Inflammatory macrophage (primary cell): ENCODE results near the gene PCYT1A.
A peak's percentile ranks its signal among the peaks of the same experiment; 100 is the strongest.
"Not testable (repeated sequence)": the region's sequence is repeated elsewhere in the genome, so short reads cannot be mapped to it uniquely, and the experiment has no call there.

ENCODE experiments used
- DNase-seq, 2 donors: peaks; one replicate each; pipeline ENCODE4 v3.0.0-alpha.2; 2020 to 2022
- total RNA-seq, 18 experiments: gene quantifications; one replicate each; lab custom pipeline; 2026; ENCODE audit warnings: mixed read lengths in 6 of 18, inconsistent platforms in 2 of 18; lab: John Stamatoyannopoulos, UW

The PCYT1A gene
- 124 to 260 (median 183) reads per million in 18 experiments for total RNA-seq

DNA sequence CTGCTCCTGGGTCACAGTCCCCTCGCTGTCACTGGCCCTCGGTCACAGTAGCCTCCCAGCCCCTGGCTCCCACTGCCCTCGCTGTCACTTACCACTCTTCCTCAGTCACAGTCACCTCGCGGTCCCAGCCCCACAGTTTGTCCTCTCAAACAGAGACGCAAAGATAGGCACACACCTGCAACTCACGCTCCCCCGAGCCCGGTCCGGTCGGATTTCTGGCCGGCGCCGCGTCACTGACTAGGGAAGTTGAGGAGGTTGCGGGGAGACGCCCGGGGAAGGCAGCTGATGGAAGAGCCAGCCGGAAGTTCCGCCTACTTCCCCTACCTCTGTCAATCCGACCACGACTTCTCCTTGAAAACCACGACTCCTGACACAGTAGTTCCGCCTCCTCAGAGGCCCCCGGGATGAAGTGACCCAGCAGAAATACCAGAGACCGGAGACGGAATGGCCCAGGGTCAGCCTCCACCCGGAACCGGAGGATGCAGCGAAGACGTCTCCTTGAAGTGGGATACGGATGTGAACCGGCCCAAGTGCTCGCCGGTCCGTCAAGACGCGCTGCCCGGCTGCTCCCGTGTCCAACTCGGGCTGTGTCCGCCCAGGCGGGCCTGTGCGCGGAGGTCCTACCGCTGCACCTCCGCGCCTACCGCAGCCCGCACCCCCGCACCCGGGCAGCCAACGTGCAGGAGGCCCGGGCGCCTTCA, at the start of gene PCYT1A:
Gene PCYT1A, minus strand, starts transcription at position 287 of the 701 bp plus-strand sequence. CDS start 17,195 bp downstream, outside the sequence.
- peak; percentile 96 to 97 for DNase-seq

DNA sequence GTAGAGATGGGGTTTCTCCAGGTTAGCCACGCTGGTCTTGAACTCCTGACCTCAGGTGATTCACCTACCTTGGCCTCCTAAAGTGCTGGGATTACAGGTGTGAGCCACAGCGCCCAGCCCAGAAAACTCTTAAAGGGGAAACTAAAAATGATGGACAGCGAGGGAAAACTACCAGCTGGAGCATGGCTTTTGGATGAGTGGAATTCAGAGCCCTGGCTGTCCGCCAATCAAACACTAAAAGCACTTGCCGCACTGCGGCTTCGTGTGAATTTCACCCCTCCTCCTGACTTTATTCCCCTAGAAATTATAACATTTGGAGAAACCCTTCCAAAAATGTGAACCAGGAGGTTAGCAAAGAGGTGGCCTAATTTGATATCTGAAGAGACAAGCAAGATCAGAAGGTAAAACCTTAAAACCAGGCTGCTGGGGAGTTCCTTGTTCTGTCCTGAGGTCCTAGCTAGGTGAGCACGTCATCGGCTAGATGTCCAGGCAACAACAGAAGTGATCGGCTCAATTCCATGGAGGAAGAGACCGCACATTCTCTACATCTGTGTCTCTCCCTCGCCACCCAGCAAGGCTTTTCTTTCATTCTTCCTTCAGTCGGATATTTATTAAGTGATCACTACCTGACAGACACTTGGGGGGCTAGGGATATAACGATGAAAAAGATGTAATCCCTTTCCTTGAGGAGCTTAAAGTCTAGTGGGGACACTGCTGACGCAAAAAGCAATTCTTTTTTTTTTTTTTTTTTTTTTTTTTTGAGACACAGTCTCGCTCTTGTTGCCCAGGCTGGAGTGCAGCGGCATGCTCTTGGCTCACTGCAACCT, 49.0 kb upstream of the PCYT1A start:
- no peak for DNase-seq

DNA sequence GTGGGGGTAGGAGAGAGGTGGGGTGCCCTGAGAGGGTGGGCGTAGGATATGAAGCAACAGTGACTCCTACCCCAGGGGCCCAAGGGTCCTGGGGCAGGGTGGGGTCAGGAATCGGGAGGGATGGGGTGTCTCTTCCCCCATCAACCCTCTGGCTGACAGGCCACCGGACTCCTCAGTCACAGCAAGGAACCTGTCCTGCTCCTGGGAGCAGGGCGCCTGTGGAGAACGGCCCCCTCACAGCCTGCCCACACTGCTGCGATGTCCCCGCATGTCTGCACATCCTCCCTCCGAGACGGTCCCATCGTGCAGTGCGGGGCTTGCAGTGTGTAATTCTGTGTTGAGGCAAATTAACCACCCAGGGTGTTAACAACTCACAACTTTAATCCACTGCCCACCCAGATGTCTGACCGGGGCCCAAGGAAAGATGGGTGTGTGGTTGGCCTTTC, 48.0 kb upstream of the PCYT1A start:
- peak; percentile 57 to 78 for DNase-seq

DNA sequence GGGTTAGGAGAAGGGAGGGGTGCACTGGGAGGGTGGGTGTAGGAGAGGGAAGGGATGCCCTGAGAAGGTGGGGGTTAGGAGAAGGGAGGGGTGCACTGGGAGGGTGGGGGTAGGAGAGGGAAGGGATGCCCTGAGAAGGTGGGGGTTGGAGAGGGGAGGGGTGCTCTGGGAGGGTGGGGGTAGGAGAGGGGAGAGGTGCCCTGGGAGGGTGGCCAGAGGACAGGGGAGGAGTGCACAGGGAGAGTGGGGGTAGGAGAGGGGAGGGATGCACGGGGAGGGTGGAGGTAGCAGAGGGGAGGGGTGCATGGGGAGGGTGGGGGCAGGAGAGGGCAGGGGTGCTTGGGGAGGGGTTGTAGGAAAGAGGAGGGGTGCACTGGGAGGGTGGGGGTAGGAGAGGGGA, 47.5 kb upstream of the PCYT1A start:
- DNase-seq, result peak in 1 of 2 donors; percentile 52

DNA sequence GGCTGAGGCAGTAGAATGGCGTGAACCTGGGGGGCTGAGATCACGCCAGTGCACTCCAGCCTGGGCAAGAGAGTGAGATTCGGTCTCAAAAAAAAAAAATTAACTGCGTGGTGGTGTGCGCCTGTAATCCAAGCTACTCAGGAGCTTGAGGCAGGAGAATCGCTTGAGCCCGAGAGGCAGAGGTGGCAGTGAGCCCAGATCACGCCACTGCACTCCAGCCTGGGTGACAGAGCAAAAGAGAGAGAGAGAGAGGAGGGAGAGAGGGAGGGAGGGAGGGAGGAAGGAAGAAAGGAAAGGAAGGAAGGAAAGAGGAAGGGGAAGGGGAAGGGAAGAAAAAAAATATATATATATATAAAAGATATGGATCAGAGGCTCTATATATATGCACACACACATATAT, 44.6 kb upstream of the PCYT1A start:
- DNase-seq, result no peak

DNA sequence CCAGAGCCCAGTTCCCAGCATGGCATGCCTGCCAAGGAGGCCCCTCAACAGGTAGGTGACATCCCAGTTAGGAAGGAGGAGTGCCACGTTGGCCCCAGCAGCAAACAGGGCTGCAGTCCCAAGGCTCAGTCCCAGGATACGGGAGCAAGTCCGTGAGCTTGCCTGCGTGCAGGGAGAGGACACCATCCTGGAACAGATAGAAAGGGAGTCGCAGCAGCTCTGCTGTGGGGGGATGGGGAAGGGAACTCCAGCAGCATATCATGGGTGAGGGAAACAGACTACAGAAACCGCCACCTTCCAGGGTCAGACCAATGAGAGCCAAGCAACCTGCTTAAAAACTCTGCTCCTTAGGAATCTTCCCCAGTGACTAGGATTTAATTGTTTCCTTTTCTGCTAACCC, 39.9 kb upstream of the PCYT1A start:
- peak in 1 of 2 donors; percentile 0 for DNase-seq

DNA sequence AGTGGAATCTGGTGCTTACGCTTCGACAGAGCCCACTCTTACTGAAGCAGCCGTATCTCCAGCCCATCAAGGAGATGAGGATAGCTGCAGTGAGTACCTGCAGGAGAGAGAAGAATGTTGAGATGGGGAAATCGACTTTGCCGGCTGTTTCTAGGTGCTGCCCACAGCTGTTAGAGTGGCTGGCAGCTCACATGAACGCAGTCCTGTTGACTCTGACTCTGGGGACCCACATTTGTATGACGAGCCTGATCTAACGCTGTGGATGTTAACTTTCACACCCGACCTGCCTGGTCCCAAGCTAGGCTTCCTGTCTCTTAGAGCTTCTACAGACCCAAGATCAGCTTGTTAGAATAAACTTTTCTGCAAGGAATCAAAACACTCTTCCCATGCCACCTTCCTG, 39.4 kb upstream of the PCYT1A start:
- DNase-seq, result peak in 1 of 2 donors; percentile 1

DNA sequence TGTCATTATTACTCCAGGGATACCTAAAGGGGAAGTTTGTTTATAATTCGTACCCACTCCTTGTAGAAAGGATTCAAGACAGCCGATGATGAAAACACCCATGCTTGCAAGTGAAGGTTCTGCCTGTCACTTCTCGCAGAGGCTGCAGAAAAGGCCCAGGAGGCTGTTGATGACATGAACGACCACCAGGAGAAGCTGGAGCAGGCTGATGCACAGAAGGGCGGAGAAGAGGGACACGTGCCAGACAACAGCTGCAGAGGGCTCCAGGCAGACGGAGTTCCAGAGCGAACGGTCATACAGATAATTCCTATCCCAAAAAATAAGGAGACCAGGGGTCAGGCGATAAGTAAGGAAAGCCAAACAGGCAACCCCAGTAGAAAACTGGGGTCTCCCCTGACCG, 36.2 kb upstream of the PCYT1A start:
- DNase-seq, result peak in 1 of 2 donors; percentile 59

DNA sequence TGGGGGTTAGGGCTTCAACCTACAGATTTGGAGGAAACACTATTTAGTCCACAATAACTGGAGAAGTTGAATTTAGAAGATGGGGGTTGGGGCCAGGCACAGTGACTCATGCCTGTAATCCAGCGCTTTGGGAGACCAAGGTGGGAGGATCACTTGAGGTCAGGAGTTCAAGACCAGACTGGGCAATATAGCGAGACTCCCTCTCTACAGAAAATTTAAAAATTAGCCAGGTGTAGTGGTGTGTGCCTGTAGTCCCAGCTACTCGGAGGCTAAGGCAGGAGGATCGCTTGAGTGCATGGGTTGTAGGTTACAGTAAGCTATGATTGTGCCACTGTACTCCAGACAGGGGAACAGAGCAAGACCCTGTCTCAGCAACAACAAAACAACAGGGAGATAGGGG, 35.5 kb upstream of the PCYT1A start:
- DNase-seq, result peak in 1 of 2 donors; percentile 59

DNA sequence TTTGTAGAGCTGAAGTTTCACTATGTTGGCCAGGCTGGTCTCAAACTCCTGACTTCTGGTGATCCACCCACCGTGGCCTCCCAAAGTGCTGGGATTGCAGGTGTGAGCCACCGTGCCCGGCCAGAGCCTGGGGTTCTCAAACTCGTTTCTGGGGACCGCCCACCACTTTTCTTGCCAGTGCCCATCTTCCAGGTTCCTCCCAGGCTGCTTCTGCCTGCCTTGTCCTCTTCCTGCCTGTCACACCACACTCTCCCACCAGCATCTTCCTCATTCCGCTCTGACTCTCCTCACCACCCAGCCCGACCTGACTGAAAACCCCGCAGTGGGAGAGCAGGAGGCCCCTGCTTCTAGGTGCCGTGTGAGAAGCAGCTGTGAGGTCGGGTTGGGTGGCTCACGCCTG, 33.6 kb upstream of the PCYT1A start:
- peak; percentile 72 for DNase-seq

DNA sequence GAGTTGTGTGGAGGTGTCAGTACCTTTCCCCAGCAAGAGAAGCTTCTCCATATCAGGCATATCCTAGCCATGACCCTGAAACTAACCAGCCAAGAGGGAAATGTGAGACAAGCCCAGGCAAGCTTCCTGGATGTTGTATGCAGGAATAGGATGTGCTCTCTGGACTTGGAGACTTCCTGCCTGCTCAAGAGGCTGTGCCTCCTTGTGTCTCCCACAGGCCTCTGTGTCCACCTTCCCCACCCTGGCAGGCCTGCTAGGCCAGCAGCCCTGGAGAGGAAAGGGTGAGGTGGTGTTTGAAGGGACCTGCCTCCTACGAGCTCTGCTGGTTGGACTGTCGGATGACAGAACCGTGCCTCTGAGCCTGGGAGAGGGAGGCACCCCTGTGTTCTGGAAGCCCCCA, 32.6 kb upstream of the PCYT1A start:
- peak in 1 of 2 donors; percentile 57 for DNase-seq

DNA sequence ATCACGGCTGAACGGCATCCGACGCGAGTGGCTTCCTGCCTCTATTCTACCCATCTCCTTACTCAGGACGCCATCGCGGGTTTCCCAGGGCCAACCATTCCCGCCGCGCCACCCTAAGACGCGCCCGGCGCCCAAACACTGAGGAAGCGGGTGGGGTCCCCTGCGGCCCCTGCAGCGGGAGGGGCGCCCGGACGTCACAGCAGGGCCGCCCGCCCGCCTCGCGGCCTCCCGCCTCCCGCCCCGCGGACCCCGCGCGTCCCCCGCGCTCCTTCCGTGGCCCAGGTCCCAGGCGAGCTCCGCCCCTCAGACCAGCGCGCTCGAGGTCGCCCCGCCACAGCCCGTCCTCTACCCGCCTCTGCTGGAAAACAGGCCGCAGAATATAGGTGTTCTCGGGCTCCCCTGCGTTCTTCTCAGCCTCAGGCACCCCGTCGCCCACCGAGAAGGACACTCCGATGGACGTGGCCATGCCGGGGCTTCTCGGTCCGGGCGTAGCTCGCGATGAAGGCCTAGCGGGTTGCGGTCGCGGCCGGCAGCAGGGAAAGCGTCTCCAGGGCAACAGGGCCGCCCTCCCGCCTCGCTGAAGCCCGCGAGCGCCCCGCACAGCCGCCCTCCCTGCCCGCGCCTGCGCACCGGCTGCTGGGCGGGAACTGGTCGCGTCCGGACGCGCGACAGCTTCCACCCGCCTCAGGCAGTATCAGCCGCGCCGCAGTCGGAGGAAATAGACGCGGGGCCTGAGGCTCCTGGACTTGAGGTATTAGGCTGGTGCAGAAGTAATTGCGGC, 30.4 kb upstream of the PCYT1A start, which contains the start of gene DYNLT2B:
Gene DYNLT2B, minus strand, starts transcription at position 554 of the 781 bp plus-strand sequence. Its CDS starts 88 bp downstream, at position 466.
- DNase-seq, result peak; percentile 81

DNA sequence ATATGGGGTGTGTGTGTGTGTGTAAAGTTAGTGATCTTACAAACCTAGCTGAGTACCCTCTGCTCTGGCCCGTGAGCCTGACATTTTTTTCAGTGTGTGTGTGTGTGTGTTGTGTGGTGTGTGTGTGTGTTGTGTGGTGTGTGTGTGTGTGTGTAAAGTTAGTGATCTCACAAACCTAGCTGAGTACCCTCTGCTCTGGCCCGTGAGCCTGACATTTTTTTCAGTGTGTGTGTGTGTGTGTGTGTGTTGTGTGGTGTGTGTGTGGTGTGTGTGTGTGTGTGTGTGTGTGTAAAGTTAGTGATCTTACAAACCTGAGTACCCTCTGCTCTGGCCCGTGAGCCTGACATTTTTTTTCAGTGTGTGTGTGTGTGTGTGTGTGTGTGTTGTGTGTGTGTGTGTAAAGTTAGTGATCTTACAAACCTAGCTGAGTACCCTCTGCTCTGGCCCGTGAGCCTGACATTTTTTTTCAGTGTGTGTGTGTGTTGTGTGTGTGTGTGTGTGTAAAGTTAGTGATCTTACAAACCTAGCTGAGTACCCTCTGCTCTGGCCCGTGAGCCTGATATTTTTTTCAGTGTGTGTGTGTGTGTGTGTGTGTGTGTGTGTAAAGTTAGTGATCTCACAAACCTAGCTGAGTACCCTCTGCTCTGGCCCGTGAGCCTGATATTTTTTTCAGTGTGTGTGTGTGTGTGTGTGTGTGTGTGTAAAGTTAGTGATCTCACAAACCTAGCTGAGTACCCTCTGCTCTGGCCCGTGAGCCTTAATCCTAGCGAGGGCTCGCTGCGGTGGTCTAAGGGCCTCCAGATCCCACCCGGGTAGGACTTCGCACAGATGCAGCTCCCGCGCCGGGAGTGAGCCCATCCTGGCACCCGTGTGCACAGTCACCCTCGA, 29.5 kb upstream of the PCYT1A start:
- peak in 1 of 2 donors; percentile 62 for DNase-seq

DNA sequence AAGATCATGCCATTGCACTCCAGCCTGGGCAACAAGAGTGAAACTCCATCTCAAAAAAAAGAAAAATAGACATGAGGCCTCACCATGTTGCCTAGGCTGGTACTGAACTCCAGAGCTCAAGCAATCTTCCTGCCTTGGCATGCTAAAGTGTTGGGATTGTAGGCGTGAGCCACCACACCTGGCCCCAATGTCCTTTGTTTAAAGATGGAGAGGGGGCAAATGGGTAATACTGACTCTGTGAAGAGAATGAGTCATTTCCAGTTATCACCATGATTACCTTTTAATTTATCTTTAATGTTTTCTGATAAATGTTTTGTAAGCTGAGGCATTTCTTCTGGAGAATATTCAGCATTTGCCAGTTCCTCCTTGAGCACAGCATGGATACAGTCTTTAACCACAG, 28.3 kb upstream of the PCYT1A start:
- no peak for DNase-seq

DNA sequence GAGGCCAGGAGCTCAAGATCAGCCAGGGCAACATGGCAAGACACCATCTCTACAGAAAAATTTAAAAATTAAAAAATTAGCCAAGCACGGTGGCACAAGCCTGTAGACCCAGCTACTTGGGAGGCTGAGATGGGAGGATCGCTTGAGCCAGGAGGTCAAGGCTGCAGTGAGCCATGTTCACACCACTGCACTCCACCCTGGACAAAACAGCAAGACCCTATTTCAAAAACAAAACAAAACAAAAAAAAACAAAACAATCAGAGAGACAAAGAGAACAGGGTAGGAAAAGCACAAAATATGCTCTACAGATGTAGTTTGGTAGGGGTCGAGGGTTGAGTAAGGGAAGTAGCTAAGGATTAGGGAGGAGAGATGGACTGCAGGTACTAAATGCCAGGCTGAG, 27.1 kb upstream of the PCYT1A start:
- DNase-seq, result no peak

DNA sequence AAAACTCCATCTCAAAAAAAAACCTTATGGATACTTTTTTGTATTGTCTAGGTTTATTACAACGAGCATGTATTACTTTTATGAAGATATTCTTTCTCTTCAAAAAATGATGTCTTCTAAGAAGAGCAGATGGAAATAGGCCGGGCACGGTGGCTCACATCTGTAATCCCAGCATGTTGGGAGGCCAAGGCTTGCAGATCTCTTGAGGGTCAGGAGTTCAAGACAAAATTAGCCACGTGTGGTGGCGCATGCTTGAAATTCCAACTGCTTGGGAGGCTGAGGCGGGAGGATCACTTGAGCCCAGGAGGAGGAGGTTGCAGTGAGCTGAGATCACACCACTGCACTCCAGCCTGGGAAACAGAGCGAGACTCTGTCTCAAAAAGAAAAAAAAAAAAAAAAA, 26.6 kb upstream of the PCYT1A start:
- DNase-seq, result peak in 1 of 2 donors; percentile 53

DNA sequence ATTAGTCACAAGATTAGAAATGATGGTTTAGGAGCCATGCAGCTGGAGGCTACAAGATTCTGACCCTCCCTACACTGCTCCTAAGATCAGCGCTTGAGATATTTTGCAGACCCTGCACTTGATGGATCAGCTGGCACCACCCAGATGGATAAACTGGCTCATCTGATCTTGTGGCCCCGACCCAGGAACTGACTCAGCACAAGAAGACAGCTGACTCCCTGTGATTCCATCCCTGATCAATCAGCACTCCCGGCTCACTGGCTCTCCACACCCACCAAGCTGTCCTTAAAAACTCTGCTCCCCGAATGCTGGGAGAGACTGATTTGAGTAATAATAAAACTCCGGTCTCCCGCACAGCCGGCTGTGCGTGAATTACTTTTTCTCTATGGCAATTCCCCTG, 15.4 kb upstream of the PCYT1A start:
- not testable (repeated sequence) for DNase-seq

DNA sequence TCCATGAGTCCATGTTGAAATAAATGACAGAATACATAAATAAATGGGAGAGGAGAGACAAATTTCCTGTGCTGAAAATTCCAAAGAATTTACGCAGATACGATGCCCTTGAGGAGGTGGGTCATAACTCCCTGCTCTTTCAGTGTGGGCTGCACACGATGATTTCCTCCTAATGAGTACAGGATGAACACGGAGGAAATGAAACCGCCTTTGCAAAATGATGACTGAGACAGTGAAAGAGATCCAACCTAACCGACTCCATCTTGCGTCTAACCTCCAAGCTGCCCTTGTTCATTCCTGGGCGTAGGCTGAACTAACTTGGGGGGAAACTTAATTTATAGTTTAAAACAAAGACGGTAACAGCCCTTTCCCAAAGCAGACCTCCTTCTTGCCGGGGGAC, 15.0 kb upstream of the PCYT1A start:
- DNase-seq, result not testable (repeated sequence)

DNA sequence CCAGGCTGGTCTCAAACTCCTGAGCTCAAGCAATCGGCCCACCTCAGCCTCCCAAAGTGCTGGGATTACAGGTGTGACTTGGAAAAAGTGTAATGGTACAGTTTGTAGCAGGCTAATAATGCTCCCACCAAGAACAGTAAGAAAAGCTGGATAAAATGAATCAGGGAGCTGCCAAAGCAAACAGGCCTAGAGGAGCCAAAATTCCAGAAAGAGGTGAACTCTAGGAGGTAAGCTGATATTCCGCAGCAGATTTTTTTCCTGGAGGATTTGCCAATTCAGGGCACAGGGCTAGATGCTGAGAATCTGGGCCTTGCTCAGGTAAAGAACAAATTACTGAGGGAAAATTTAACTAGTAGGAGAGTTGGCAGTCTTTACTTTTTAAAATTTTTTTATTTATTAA, 11.0 kb upstream of the PCYT1A start:
- no peak for DNase-seq

DNA sequence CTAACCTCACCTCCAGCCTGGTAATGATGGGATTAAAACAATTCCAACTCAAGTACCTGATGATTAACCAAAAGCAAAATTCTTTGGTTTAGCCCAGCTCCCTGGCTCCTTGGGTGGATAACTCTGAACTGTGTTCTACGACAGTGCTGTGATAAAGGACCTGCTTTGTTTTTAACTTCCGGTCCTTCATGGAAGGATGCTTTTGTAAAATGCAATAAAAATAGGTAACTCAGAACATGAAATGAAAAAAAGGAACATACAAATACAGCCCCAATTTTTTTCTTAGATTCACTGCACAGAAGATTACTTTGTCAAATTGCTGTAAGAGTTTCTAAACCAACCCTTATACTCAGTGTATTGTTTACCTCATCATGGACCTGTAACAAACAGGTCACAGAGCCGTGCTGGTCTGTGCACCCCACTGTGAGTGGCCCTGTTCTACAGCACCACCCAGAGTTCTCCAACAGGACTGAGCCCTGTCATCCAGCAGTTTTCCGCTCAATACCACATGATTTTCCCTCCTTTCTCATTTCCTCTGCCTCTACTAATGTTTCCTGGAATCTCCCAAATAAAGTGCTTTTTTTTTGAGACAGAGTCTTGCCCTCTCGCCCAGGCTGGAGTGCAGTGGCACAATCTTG, 4.9 kb upstream of the PCYT1A start:
- DNase-seq, result no peak

DNA sequence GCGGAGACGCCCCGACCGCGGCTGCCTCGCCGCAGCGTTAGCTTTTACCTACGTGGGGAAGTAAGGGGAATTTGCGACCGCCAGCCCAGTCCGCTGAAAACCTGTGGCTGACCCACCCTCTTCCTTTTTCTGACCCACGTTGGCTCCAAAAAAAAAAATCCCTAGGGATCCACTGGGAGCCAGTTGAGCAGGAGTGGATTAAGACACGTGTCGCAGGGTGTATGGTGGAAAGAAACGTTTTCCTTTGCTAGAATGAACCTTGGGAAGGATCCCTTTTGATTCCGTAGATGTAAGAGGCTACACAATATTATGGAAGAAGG, 575 bp upstream of the PCYT1A start:
- no peak for DNase-seq

DNA sequence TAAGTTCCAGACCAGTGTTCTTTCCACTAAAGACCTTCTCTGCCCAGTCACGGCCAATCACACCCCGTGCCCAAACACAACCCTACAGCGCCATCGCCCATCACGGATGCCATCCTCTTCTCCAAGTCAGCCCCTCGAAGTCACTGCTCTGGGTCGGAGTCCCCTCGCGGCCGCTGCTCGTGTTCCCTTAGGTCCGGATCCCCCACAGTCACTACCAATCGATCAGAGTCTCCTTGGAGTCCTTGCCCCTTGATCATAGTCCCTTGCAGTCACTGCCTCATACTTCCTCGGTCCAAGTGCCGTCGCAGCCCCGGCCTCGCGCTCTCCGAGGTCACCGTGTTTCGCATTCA, 461 bp downstream of the PCYT1A start:
- DNase-seq, result peak; percentile 14 to 45
